B cell (primary cell): ENCODE data around the gene ADORA3.

Source experiments
- CTCF ChIP-seq: fragments of 200-600 bp; IDR thresholded peaks from one replicate; pipeline ENCODE4 v1.8.0; 2022; ENCODE audit warnings: antibody characterized with exemption, mild to moderate bottlenecking
- EZH2 ChIP-seq: IDR thresholded peaks from 2 replicates; pipeline ENCODE4 v1.6.1; 2012; ENCODE audit warnings: borderline replicate concordance, low read depth, mild to moderate bottlenecking, moderate library complexity, low read length; ENCODE audit not compliant: insufficient read depth, poor library complexity, severe bottlenecking

GRCh38 chr1:111471538-111471937, 31.9 kb downstream of the ADORA3 start:
- no peak for TF ChIP-seq EZH2
- TF ChIP-seq CTCF: no peak
